ENCODE data around the gene CRAT.

The CRAT gene

DNA sequence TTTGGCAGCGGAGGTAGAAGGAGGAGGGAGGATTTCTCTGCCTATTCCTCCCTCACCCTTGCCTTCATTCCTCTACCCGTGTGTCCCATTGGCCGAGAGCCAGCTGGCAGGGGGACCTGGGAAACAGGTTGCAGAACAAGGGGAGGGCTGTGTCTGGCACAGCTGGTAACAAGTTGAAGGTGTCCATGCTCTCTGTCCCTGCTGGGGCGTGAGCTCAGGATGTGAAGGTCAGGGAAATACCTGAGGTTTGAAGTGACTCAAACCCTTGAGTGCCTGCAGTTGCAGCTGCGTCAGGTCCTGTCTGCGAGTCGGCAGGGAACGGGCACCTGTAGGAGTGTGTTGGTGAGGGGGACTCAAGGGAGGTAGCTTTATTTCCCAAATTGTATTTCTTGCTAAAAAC, 58.0 kb downstream of the CRAT start:
- POLR2A ChIA-PET = no interaction called here
- CTCF ChIA-PET = no interaction called here
- no peak for DNase-seq (ENCODE audit: extremely low spot score)
- TF ChIP-seq, protein P1, sequence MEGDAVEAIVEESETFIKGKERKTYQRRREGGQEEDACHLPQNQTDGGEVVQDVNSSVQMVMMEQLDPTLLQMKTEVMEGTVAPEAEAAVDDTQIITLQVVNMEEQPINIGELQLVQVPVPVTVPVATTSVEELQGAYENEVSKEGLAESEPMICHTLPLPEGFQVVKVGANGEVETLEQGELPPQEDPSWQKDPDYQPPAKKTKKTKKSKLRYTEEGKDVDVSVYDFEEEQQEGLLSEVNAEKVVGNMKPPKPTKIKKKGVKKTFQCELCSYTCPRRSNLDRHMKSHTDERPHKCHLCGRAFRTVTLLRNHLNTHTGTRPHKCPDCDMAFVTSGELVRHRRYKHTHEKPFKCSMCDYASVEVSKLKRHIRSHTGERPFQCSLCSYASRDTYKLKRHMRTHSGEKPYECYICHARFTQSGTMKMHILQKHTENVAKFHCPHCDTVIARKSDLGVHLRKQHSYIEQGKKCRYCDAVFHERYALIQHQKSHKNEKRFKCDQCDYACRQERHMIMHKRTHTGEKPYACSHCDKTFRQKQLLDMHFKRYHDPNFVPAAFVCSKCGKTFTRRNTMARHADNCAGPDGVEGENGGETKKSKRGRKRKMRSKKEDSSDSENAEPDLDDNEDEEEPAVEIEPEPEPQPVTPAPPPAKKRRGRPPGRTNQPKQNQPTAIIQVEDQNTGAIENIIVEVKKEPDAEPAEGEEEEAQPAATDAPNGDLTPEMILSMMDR (IDR thresholded peaks at IDR 0.05; ENCODE audit: control extremely low read depth, extremely low read depth, low read depth, missing control alignments) = no peak
